OCI-LY1 (cell line): ENCODE data around the gene RIPK4.

Source experiments
- H2AFZ ChIP-seq: fragments of 200-600 bp; sonication (generic), shearing (Covaris generic); 2 replicates; pipeline ENCODE4 v1.6.0; 2014; ENCODE audit warnings: antibody characterized with exemption, mild to moderate bottlenecking, low read length
- H3F3A ChIP-seq: fragments of 200-600 bp; sonication (generic), shearing (Covaris generic); 2 replicates; pipeline ENCODE4 v1.6.0; 2014; ENCODE audit warnings: mild to moderate bottlenecking, antibody characterized with exemption, low read length, moderate library complexity; ENCODE audit not compliant: insufficient read depth
- H3K27ac ChIP-seq: fragments of 200-600 bp; sonication (generic); 2 replicates; pipeline ENCODE4 v1.5.1; 2014; ENCODE audit warnings: low read length, mixed run types, mild to moderate bottlenecking, low read depth; ENCODE audit not compliant: poor library complexity, severe bottlenecking
- H3K27me3 ChIP-seq: fragments of 200-600 bp; sonication (generic); 2 replicates; pipeline ENCODE4 v1.6.0; 2014; ENCODE audit warnings: antibody characterized with exemption, mild to moderate bottlenecking, low read length, moderate library complexity; ENCODE audit not compliant: insufficient read depth
- H3K36me3 ChIP-seq: fragments of 200-600 bp; sonication (generic); 2 replicates; pipeline ENCODE4 v1.6.1; 2014; ENCODE audit warnings: mild to moderate bottlenecking, antibody characterized with exemption, low read length, moderate library complexity, mixed read lengths; ENCODE audit not compliant: insufficient read depth
- H3K4me1 ChIP-seq: fragments of 200-600 bp; sonication (generic); 2 replicates; pipeline ENCODE4 v1.5.1; 2014; ENCODE audit warnings: mild to moderate bottlenecking, low read length, moderate library complexity; ENCODE audit not compliant: insufficient read depth, severe bottlenecking
- H3K4me2 ChIP-seq: fragments of 200-600 bp; sonication (generic), shearing (Covaris generic); 2 replicates; pipeline ENCODE4 v1.6.1; 2014; ENCODE audit warnings: low read length
- H3K4me3 ChIP-seq: fragments of 200-600 bp; sonication (generic); 2 replicates; pipeline ENCODE4 v1.5.1; 2014; ENCODE audit warnings: low read length, low read depth, mild to moderate bottlenecking, mixed read lengths; ENCODE audit not compliant: poor library complexity, severe bottlenecking
- H3K79me2 ChIP-seq: fragments of 200-600 bp; shearing (Covaris generic); 2 replicates; pipeline ENCODE4 v1.6.1; 2016; ENCODE audit warnings: mixed run types, low read length, mixed read lengths; ENCODE audit not compliant: insufficient read depth
- H3K9ac ChIP-seq: fragments of 200-600 bp; sonication (generic), shearing (Covaris generic); 2 replicates; pipeline ENCODE4 v1.6.1; 2014; ENCODE audit warnings: mild to moderate bottlenecking, low read length, mixed read lengths
- H3K9me2 ChIP-seq: fragments of 200-600 bp; sonication (generic), shearing (Covaris generic); 2 replicates; pipeline ENCODE4 v1.6.1; 2014; ENCODE audit warnings: low read depth, mild to moderate bottlenecking, low read length, mixed read lengths
- H3K9me3 ChIP-seq: fragments of 200-600 bp; shearing (Covaris generic); 2 replicates; pipeline ENCODE4 v1.6.1; 2014; ENCODE audit warnings: low read length, mixed read lengths
- H4K20me1 ChIP-seq: fragments of 200-600 bp; sonication (generic), shearing (Covaris generic); 2 replicates; pipeline ENCODE4 v1.6.0; 2016; ENCODE audit warnings: mild to moderate bottlenecking, low read length; ENCODE audit not compliant: insufficient read depth
- EZH2 ChIP-seq: fragments of 200-600 bp; sonication (generic), shearing (Covaris generic); IDR thresholded peaks from 2 replicates; pipeline ENCODE4 v1.8.0; 2017; ENCODE audit warnings: borderline replicate concordance, mixed run types, mild to moderate bottlenecking, antibody characterized with exemption, low read length, moderate library complexity, mixed read lengths
- TF ChIP-seq, protein P1 (sequence below): fragments of 200-600 bp; sonication (generic), shearing (Covaris generic); IDR thresholded peaks from 2 replicates; pipeline ENCODE4 v1.5.1; 2017; ENCODE audit warnings: mild to moderate bottlenecking, antibody characterized with exemption, low read length, moderate library complexity, mixed read lengths

RIPK4 gene

DNA sequence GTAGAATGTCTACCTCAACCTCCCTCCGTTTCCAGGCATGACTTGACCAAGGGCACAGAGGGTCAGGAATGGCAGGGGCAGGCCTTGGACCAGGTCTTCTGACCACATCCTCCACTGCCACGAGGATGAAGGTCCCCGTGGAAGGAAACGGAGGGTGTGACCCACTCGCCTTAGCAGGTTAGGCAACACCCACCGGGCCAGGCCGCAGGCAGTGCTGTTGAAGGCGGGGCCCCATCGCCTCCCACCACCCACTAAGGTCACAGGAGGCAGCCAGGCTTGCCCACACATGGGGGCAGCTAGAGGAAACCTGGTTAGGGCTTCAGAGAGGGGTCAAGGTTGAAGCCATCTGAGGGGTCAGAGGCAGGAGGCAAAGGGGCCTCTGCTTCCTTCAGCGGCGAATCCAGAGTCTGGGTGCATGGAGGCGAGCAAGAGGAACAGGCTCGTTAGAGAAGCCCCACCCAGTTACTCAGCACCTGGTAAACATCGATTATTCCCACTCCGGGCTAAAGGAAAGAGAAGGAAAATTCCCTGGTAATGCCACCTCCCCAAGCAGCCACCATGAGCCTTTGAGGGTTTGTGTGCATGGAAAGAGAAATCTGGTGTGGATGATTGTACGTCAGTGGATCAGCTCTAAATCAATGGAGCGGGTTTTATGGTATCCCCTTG lies 37.0 kb downstream of the RIPK4 start:
- no peak overlapping the region for H2AFZ ChIP-seq
- no peak for TF ChIP-seq EZH2
- TF ChIP-seq, protein P1, sequence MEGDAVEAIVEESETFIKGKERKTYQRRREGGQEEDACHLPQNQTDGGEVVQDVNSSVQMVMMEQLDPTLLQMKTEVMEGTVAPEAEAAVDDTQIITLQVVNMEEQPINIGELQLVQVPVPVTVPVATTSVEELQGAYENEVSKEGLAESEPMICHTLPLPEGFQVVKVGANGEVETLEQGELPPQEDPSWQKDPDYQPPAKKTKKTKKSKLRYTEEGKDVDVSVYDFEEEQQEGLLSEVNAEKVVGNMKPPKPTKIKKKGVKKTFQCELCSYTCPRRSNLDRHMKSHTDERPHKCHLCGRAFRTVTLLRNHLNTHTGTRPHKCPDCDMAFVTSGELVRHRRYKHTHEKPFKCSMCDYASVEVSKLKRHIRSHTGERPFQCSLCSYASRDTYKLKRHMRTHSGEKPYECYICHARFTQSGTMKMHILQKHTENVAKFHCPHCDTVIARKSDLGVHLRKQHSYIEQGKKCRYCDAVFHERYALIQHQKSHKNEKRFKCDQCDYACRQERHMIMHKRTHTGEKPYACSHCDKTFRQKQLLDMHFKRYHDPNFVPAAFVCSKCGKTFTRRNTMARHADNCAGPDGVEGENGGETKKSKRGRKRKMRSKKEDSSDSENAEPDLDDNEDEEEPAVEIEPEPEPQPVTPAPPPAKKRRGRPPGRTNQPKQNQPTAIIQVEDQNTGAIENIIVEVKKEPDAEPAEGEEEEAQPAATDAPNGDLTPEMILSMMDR, result no peak
- no peaks in the 10 kb centered on the region for H3F3A ChIP-seq
- H3K4me3 ChIP-seq, result no peak overlapping the region
- no peaks in the 10 kb centered on the region for H3K79me2 ChIP-seq
- H3K9me2 ChIP-seq, result no peaks in the 10 kb centered on the region
- H3K27ac ChIP-seq, result no peak overlapping the region
- H3K9ac ChIP-seq, result no peak overlapping the region
- no peak overlapping the region for H3K4me2 ChIP-seq
- H3K4me1 ChIP-seq, result no peaks in the 10 kb centered on the region
- peaks cover 15% of the 10 kb centered on the region for H3K27me3 ChIP-seq
- H4K20me1 ChIP-seq, result no peaks in the 10 kb centered on the region
- no peaks in the 10 kb centered on the region for H3K36me3 ChIP-seq
- H3K9me3 ChIP-seq, result no peaks in the 10 kb centered on the region

DNA sequence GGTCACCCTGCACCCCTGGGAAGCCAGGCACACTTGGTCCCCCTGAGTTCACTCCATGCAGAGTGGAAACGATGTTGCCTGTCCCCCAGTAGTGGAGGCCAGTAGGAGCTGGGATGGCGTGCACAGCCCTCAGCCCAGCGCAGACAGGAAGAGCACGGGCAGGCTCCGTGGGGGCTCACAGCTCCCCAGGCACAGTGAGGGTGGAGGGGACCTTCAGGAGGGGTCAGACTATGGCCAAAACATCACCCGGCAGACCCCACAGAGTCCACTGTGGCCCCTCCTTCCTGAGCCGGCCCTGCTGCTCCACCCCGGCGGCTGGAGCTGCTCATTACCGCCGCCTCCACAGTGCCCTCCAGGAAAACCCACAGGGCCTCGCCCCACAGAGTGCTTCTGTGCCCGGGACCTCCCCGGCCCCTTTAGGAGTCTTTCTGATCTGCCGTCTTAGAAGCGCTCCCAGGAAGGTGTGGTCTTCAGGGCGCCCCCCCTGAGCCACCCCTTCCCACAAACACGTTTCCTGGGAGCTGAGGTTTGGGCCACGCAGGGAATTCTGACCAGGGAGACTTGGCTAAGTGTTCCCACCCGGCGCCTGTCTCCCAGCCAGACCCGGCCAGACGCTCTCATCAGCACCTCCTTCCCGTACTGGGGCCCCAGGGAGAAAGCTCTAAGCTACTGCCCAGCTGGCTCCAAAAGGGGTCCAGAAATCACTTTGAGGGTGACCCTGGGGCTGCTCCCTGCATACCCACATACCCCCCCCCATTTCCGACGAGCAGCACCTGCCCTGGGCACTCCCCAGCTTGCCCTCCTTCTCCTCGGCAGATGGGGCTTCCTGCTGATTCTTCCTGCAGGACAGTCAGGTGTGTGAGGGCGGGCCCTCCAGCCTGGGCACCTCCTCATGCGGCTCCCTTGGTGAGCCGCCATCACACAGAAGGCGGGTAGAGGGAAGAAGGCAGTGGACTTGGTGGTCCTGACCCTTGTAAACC lies 38.8 kb downstream of the RIPK4 start:
- H3K27ac ChIP-seq, result no peak overlapping the region
- H4K20me1 ChIP-seq, result no peaks in the 10 kb centered on the region
- H3K27me3 ChIP-seq, result peaks cover 21% of the 10 kb centered on the region
- H3K79me2 ChIP-seq, result no peaks in the 10 kb centered on the region
- no peak for TF ChIP-seq EZH2
- TF ChIP-seq, protein P1, result no peak
- H3K9ac ChIP-seq, result no peak overlapping the region
- no peaks in the 10 kb centered on the region for H3K4me1 ChIP-seq
- no peaks in the 10 kb centered on the region for H3K9me3 ChIP-seq
- H3K4me2 ChIP-seq, result no peak overlapping the region
- H3K36me3 ChIP-seq, result no peaks in the 10 kb centered on the region
- H2AFZ ChIP-seq, result no peak overlapping the region
- H3K4me3 ChIP-seq, result no peak overlapping the region
- H3K9me2 ChIP-seq, result no peaks in the 10 kb centered on the region
- H3F3A ChIP-seq, result no peaks in the 10 kb centered on the region

DNA sequence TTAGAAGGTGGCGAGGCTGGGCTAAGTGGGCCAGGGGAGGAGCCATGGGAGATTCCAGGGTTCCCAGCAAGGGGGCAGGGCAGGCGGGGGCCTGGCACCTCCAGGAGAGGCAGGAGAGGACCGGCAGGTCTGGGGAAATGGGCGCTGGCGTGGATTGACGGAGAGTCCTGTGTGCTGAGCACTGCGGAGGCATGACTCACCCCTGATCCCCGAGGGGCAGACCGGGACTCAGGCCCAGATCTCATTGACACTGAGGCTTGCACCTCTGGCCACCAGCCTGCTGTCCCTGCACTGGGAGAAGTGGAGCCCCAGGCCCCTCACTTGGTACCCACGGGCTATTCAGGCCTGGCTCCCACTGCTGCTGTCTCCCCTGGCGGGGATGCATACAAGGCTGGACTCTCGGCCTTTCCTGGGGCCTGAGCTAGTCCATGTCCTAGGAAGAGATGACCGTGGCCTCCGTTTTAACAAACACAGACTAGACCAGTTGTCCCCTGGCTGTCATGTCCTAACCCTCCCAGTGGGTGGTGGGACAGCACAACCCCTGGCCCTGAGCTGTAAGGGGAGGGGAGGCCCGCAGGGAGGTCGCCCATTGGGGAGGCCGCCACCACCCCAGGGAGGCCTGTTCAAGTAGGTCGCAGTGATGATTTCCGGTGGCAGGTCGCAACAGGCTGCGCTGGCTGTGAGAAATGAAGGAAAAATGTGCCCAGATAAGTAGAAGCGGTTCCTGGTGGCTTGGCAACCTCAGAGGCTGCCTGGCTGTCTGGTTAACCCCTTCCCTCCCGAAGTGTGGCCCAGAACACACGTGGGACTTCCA lies 39.7 kb downstream of the RIPK4 start:
- no peak overlapping the region for H3K4me2 ChIP-seq
- no peak overlapping the region for H2AFZ ChIP-seq
- no peaks in the 10 kb centered on the region for H3K9me2 ChIP-seq
- peaks cover 21% of the 10 kb centered on the region for H3K27me3 ChIP-seq
- H3K4me1 ChIP-seq, result no peaks in the 10 kb centered on the region
- no peaks in the 10 kb centered on the region for H3F3A ChIP-seq
- no peak overlapping the region for H3K27ac ChIP-seq
- no peak overlapping the region for H3K9ac ChIP-seq
- TF ChIP-seq, protein P1, result no peak
- no peak for TF ChIP-seq EZH2
- no peaks in the 10 kb centered on the region for H3K79me2 ChIP-seq
- no peak overlapping the region for H3K4me3 ChIP-seq
- no peaks in the 10 kb centered on the region for H3K36me3 ChIP-seq
- H4K20me1 ChIP-seq, result no peaks in the 10 kb centered on the region
- no peaks in the 10 kb centered on the region for H3K9me3 ChIP-seq
